GM12878 (cell line): Measurements from ENCODE around the gene TPPP3. TPM values are rescaled to one million over a fixed set of nuclear protein-coding genes. Genes with fewer than 3 reads are reported as not detected.

ENCODE experiments used
- ATAC-seq: fragments of 200-7000 bp; cut with Tn5 transposase; 3 replicates; pipeline ENCODE4 v1.9.1; 2020; ENCODE audit warnings: mild to moderate bottlenecking, moderate library complexity
- BruUV-seq: library from RNA; stranded (reverse); fragments of 400-500 nt; replicated peaks from 2 replicates; lab custom pipeline; 2021; lab: Mats Ljungman, UMichigan
- CTCF ChIA-PET: fragments of 300-600 bp; sonication (Branson Sonifier 250); formaldehyde crosslinking; extraction: SDS; loops from one replicate; lab custom pipeline; 2021; ENCODE audit warnings: inconsistent platforms; lab: Yijun Ruan, JAX
- POLR2A ChIA-PET: fragments of 350-600 bp; formaldehyde crosslinking; extraction: SDS; loops from one replicate; lab custom pipeline; 2021; ENCODE audit warnings: inconsistent platforms; lab: Charles Lee
- RAD21 ChIA-PET: fragments of 300-600 bp; sonication (Branson Sonifier 250); formaldehyde crosslinking; loops from one replicate; lab custom pipeline; 2023; ENCODE audit warnings: antibody characterized with exemption; ENCODE audit not compliant: unreplicated experiment; lab: Charles Lee
- SMC1A ChIA-PET: fragments of 300-600 bp; sonication (Branson Sonifier 250); formaldehyde crosslinking; loops from one replicate; lab custom pipeline; 2023; ENCODE audit not compliant: unreplicated experiment, uncharacterized antibody; lab: Charles Lee
- DNase-seq: peaks from one replicate; pipeline ENCODE4 v3.0.0-alpha.2; 2011; ENCODE audit warnings: low read depth, low spot score
- FAIRE-seq: peaks from 3 replicates; lab custom pipeline; 2011; peaks lifted over from hg19 to GRCh38; lab: Jason Lieb, UNC
- H2AFZ ChIP-seq: 2 replicates; pipeline ENCODE4 v1.6.0; 2011; ENCODE audit warnings: low read depth, low read length, control low read depth; ENCODE audit not compliant: control insufficient read depth
- H3K27ac ChIP-seq: 2 replicates; pipeline ENCODE4 v1.5.1; 2011; ENCODE audit warnings: control low read depth; ENCODE audit not compliant: control insufficient read depth, insufficient read depth
- H3K27me3 ChIP-seq, 2 experiments: replicated peaks in 1 of 2; 2 replicates each; pipeline versions ENCODE4 v1.6.0 to v1.6.1; 2011; ENCODE audit warnings: low read length in 1 of 2; ENCODE audit not compliant: control insufficient read depth in 2 of 2, insufficient read depth in 2 of 2
- H3K36me3 ChIP-seq, 2 experiments: 2 replicates each; pipeline ENCODE4 v1.5.1; 2011; ENCODE audit warnings: low read length in 1 of 2; ENCODE audit not compliant: control insufficient read depth in 2 of 2, insufficient read depth in 2 of 2
- H3K4me1 ChIP-seq: 2 replicates; pipeline ENCODE4 v1.6.1; 2011; ENCODE audit warnings: mild to moderate bottlenecking, low read length, moderate library complexity, mixed read lengths; ENCODE audit not compliant: control insufficient read depth, insufficient read depth
- H3K4me2 ChIP-seq: 2 replicates; pipeline ENCODE4 v1.6.0; 2011; ENCODE audit warnings: control low read depth; ENCODE audit not compliant: control insufficient read depth, insufficient read depth
- H3K4me3 ChIP-seq: fragments of 200-600 bp; sonication (generic); 2 replicates; pipeline ENCODE4 v1.5.1; 2016
- H3K79me2 ChIP-seq: 2 replicates; pipeline ENCODE4 v1.6.0; 2011; ENCODE audit warnings: low read length; ENCODE audit not compliant: control insufficient read depth, insufficient read depth
- H3K9ac ChIP-seq: 2 replicates; pipeline ENCODE4 v1.8.0; 2011; ENCODE audit warnings: low read length, control low read depth, mixed read lengths; ENCODE audit not compliant: control insufficient read depth, insufficient read depth
- H3K9me3 ChIP-seq: replicated peaks from 3 replicates; pipeline ENCODE4 v1.5.1; 2011; ENCODE audit warnings: mild to moderate bottlenecking, low read length; ENCODE audit not compliant: control insufficient read depth, insufficient read depth
- H4K20me1 ChIP-seq: 2 replicates; pipeline ENCODE4 v1.6.0; 2011; ENCODE audit not compliant: control insufficient read depth, insufficient read depth
- CREM ChIP-seq: IDR thresholded peaks from 2 replicates; pipeline ENCODE4 v1.6.1; 2014; ENCODE audit warnings: antibody characterized with exemption, low read depth
- NFIC ChIP-seq: IDR thresholded peaks from 2 replicates; pipeline ENCODE4 v1.6.1; 2012; ENCODE audit warnings: low read depth, mild to moderate bottlenecking, inconsistent platforms, low read length, moderate library complexity
- POLR2AphosphoS2 ChIP-seq: IDR thresholded peaks from 2 replicates; pipeline ENCODE4 v1.6.1; 2011; ENCODE audit warnings: low read depth, mild to moderate bottlenecking, low read length, improper control_type of control experiment, moderate library complexity
- RCOR1 ChIP-seq: conservative IDR thresholded peaks from 2 replicates; pipeline ENCODE4 v1.6.1; 2012; ENCODE audit warnings: low read depth, low read length, improper control_type of control experiment
- RELA ChIP-seq: fragments of 450-650 bp; IDR thresholded peaks from 2 replicates; pipeline ENCODE4 v1.8.0; 2014; ENCODE audit warnings: borderline replicate concordance; ENCODE audit not compliant: partially characterized antibody
- STAT1 ChIP-seq: fragments of 450-650 bp; conservative IDR thresholded peaks from 2 replicates; pipeline ENCODE4 v1.6.1; 2014; ENCODE audit warnings: antibody characterized with exemption, mild to moderate bottlenecking
- TBL1XR1 ChIP-seq: IDR thresholded peaks from 2 replicates; pipeline ENCODE4 v1.6.1; 2012; ENCODE audit warnings: low read depth, low read length, improper control_type of control experiment
- TCF7 ChIP-seq: IDR thresholded peaks from 2 replicates; pipeline ENCODE4 v1.6.1; 2014; ENCODE audit warnings: antibody characterized with exemption, borderline replicate concordance
- WGBS: methylation state at CpG from one replicate; pipeline ENCODE4 v1.1.6; 2016; ENCODE audit warnings: low lambda C conversion rate; ENCODE audit not compliant: insufficient replicate concordance, insufficient coverage; ENCODE audit errors: missing lambda C conversion rate; 5-methylcytosine and 5-hydroxymethylcytosine counted together
- in situ Hi-C: fragments of 300-500 bp; cut with MboI; formaldehyde crosslinking; loops from 9 replicates; pipeline ENCODE4 v1.14.3; 2018; ENCODE audit warnings: mixed read lengths
- intact Hi-C: fragments of 100-400 bp; cut with micrococcal nuclease; formaldehyde crosslinking; loops from one replicate; pipeline ENCODE4 v1.14.2; 2022; ENCODE audit not compliant: unreplicated experiment
- polyA plus RNA-seq, 11 experiments: library from polyadenylated mRNA; depleted of rRNA in 4 of 11; unstranded in 6 of 11; stranded (reverse) in 5 of 11; fragments of >200 nt; fragmentation: Nextera tagmentation in 4 of 11; fragmentation: Illumina TruSeq in 1 of 11; extraction: Ambion mirVana in 4 of 11; extraction: Trizol in 1 of 11; gene quantifications; 1 replicate in 1 of 11; 2 replicates in 10 of 11; pipeline versions ENCODE4 v1.2.1 to v1.2.3, GENCODE V29; 2011 to 2016; ENCODE audit warnings: inconsistent platforms in 2 of 11, missing spikeins in 2 of 11, low read depth in 1 of 11
- total RNA-seq, 4 experiments: library from RNA; depleted of rRNA in 3 of 4; stranded (reverse); fragments of >200 nt in 3 of 4; fragmentation: Illumina TruSeq in 1 of 4; extraction: Trizol in 1 of 4; gene quantifications; 2 replicates each; pipeline versions ENCODE4 v1.2.1 to v1.2.3, GENCODE V29; 2013 to 2021

Gene TPPP3
- total and polyA plus RNA-seq, 10 of the 15 experiments (the other 5 are each of a cell fraction or from before 2014, with no cell fraction given), result 0.14 TPM; not detected in 9

DNA sequence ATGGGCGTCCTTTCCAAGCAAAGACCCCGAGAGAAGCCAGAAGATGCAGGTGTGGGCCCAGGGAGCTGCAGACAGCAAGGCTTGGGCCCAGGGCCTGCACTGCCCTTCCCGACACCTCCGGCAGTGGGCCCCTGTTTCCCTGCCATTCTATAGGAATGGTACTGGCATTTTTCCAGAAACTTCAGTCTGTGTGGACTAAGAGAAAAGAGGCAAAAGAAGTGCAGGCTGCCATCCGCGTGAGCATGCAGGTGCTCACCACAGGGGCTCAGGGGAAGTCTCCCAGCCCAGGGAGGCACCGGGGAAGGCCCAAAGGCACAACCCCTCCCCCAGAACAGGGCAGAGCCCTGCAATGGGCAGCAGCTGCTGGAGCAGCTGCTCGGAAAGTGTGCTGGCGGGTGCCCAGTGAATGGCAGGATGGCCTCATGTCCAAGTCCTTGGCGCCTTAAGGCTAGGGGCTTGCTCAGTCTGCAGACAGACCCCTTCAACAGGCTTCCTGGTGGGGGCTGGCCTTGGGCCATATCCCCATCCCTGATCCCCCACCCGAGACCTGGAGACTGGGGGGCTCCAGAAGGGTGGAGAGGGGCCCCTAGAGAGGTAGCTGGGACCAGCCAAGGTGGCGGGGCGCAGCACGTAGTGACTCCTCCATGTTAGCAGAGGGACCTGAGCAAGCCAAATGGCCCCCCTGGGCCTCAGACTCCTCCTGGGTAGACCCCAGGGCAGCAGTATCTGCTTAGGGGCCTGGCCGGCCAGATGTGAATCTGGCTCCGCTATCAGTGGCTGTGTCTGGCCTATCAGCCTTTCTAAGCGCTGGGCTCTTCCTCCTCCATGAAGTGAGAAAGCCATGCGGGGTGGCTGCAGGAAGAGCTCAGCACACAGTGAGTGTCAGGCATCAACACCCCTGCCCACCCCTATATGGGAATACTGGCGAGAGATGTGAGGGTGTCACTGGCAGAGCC is 6.7 kb upstream of the TPPP3 start:
- no TSS peak for BruUV-seq
- in situ Hi-C loops (loop anchor here (25.0 kb wide), 1 partner anchor 413 kb away; the partner anchor contains the start of gene CES4A), intact Hi-C loops (loop anchor here (5.0 kb wide), 1 partner anchor 123 kb away; the partner anchor contains the start of gene PLEKHG4)
- FAIRE-seq (no peak), DNase-seq (no peak), ATAC-seq (no peak)
- H3K4me2 ChIP-seq, result no peak overlapping the region
- H3K27me3 ChIP-seq, result peaks cover 1 to 3% of the 10 kb centered on the region in 2 experiments; a peak in 3 of 4 replicates
- CTCF ChIA-PET, result interaction anchor here (0.5 to 1.5 kb wide), 20 partner anchors 11 to 739 kb away, joined by 3 to 14 read pairs (median 4); partner anchors contain the start of gene LRRC36
- no peaks in the 10 kb centered on the region for H3K36me3 ChIP-seq
- POLR2A ChIA-PET, result no interaction called here
- SMC1A ChIA-PET, result interaction anchor here (1.9 kb wide), 1 partner anchor 139 kb away, joined by 5 read pairs; no protein-coding TSS in a partner anchor
- WGBS, result 65% methylated on average over 19 of the region's 19 CpGs
- H2AFZ ChIP-seq, result no peak overlapping the region
- no peak overlapping the region for H3K27ac ChIP-seq
- no peak overlapping the region for H3K4me3 ChIP-seq
- no peaks in the 10 kb centered on the region for H3K79me2 ChIP-seq
- RAD21 ChIA-PET, result interaction anchor here (0.6 to 2.2 kb wide), 9 partner anchors 11 to 153 kb away, joined by 3 to 19 read pairs (median 3); partner anchors contain the start of gene FHOD1
- no peak for TF ChIP-seq TCF7
- TF ChIP-seq STAT1, result no peak
- TF ChIP-seq RELA, result no peak
- no peak for TF ChIP-seq TBL1XR1
- no peak for TF ChIP-seq POLR2AphosphoS2
- TF ChIP-seq NFIC, result no peak
- no peak for TF ChIP-seq CREM
- no peak for TF ChIP-seq RCOR1
- H4K20me1 ChIP-seq, result no peaks in the 10 kb centered on the region
- H3K9ac ChIP-seq, result no peak overlapping the region
- H3K4me1 ChIP-seq, result no peaks in the 10 kb centered on the region
- no peaks in the 10 kb centered on the region for H3K9me3 ChIP-seq
